HEK293T (cell line): ENCODE measurements around the gene FBH1.

Source experiments
- ARNT ChIP-seq: fragments of 450-650 bp; IDR thresholded peaks from 2 replicates; pipeline ENCODE4 v1.6.1; 2017; ENCODE audit warnings: mild to moderate bottlenecking
- BHLHE40 ChIP-seq: fragments of 450-650 bp; IDR thresholded peaks from 2 replicates; pipeline ENCODE4 v1.6.1; 2016; ENCODE audit warnings: mild to moderate bottlenecking, moderate library complexity, borderline replicate concordance
- CTBP1 ChIP-seq: fragments of 450-650 bp; IDR thresholded peaks from 2 replicates; pipeline ENCODE4 v1.6.1; 2016; ENCODE audit warnings: borderline replicate concordance
- ELF4 ChIP-seq: fragments of 450-650 bp; IDR thresholded peaks from 2 replicates; pipeline ENCODE4 v1.6.1; 2017; ENCODE audit warnings: antibody characterized with exemption
- FOXA1 ChIP-seq: fragments of 450-650 bp; IDR thresholded peaks from 2 replicates; pipeline ENCODE4 v1.6.1; 2016; ENCODE audit warnings: mild to moderate bottlenecking
- FOXK2 ChIP-seq: fragments of 450-650 bp; IDR thresholded peaks from 2 replicates; pipeline ENCODE4 v1.6.1; 2016; ENCODE audit warnings: mild to moderate bottlenecking
- FOXM1 ChIP-seq: fragments of 450-650 bp; IDR thresholded peaks from 2 replicates; pipeline ENCODE4 v1.6.1; 2017; ENCODE audit warnings: mild to moderate bottlenecking, borderline replicate concordance
- L3MBTL2 ChIP-seq: fragments of 450-650 bp; conservative IDR thresholded peaks from 2 replicates; pipeline ENCODE4 v1.6.1; 2016; ENCODE audit warnings: mild to moderate bottlenecking
- NFRKB ChIP-seq: fragments of 450-650 bp; IDR thresholded peaks from 2 replicates; pipeline ENCODE4 v1.6.1; 2016; ENCODE audit warnings: mild to moderate bottlenecking, moderate library complexity
- SP1 ChIP-seq: fragments of 450-650 bp; IDR thresholded peaks from 2 replicates; pipeline ENCODE4 v1.6.1; 2017
- SUZ12 ChIP-seq: fragments of 450-650 bp; IDR thresholded peaks from 2 replicates; pipeline ENCODE4 v1.6.1; 2016; ENCODE audit warnings: mild to moderate bottlenecking
- TARDBP ChIP-seq: fragments of 450-650 bp; IDR thresholded peaks from 2 replicates; pipeline ENCODE4 v1.6.1; 2016
- ZNF384 ChIP-seq: fragments of 450-650 bp; IDR thresholded peaks from 2 replicates; pipeline ENCODE4 v1.6.1; 2016
- TF ChIP-seq, protein P1 (sequence below): fragments of 450-650 bp; IDR thresholded peaks from 2 replicates; pipeline ENCODE4 v1.6.1; 2016

DNA sequence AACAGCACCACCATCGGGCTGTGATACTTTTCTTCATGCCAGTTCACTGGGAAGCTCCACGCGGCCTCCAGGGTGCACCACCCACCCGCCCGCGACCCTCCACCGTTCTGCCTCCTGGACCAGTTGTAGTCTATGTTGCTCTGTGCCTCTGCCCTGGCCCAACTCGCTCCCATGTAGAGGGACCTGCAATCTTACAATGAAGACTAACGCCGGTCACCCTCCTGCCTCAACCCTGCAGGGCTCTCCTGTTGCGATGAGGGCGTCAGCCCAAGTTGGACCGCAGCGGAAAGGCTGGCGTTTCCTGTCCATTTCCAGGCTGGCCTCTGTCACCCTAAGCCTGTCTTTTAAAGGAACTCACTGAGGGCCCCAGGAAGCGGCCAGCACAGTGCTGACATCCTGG, 52.4 kb downstream of the FBH1 start:
- TF ChIP-seq, protein P1, sequence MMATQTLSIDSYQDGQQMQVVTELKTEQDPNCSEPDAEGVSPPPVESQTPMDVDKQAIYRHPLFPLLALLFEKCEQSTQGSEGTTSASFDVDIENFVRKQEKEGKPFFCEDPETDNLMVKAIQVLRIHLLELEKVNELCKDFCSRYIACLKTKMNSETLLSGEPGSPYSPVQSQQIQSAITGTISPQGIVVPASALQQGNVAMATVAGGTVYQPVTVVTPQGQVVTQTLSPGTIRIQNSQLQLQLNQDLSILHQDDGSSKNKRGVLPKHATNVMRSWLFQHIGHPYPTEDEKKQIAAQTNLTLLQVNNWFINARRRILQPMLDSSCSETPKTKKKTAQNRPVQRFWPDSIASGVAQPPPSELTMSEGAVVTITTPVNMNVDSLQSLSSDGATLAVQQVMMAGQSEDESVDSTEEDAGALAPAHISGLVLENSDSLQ: no peak
- TF ChIP-seq ZNF384: no peak
- no peak for TF ChIP-seq ELF4
- TF ChIP-seq SUZ12: no peak
- no peak for TF ChIP-seq SP1
- TF ChIP-seq TARDBP: no peak
- TF ChIP-seq CTBP1: no peak
- TF ChIP-seq FOXM1: no peak
- no peak for TF ChIP-seq FOXA1
- TF ChIP-seq NFRKB: no peak
- no peak for TF ChIP-seq FOXK2
- TF ChIP-seq L3MBTL2: no peak
- TF ChIP-seq BHLHE40: no peak
- TF ChIP-seq ARNT: no peak
